HG03039 (cell line): ENCODE data around the gene HIVEP2.

Experiments used
- ATAC-seq: cut with Tn5 transposase; IDR thresholded peaks from one replicate; pipeline ENCODE4 v1.9.1; 2021; ENCODE audit warnings: mild to moderate bottlenecking, moderate library complexity; ENCODE audit not compliant: unreplicated experiment

HIVEP2 gene

GRCh38 chr6:142823256-142823902 is 121.6 kb downstream of the HIVEP2 start:
- ATAC-seq, result no peak

GRCh38 chr6:142822842-142823241 is 122.1 kb downstream of the HIVEP2 start:
- no peak for ATAC-seq

- ATAC-seq, result peak; percentile 53
Measured at GRCh38 chr6:142822383-142822782, 122.6 kb downstream of the HIVEP2 start.

- no peak for ATAC-seq
Measured at GRCh38 chr6:142821860-142822259, 123.1 kb downstream of the HIVEP2 start.

GRCh38 chr6:142821164-142821716 is 123.7 kb downstream of the HIVEP2 start:
- no peak for ATAC-seq

GRCh38 chr6:142820338-142821051 is 124.5 kb downstream of the HIVEP2 start:
- ATAC-seq, result no peak

GRCh38 chr6:142819603-142820337 is 125.2 kb downstream of the HIVEP2 start:
- peak; percentile 72 for ATAC-seq

GRCh38 chr6:142816486-142816885 is 128.5 kb downstream of the HIVEP2 start:
- no peak for ATAC-seq

GRCh38 chr6:142816031-142816430 is 128.9 kb downstream of the HIVEP2 start:
- no peak for ATAC-seq

GRCh38 chr6:142811923-142812322 is 133.1 kb downstream of the HIVEP2 start:
- no peak for ATAC-seq

GRCh38 chr6:142810952-142811514 is 133.9 kb downstream of the HIVEP2 start:
- no peak for ATAC-seq

- ATAC-seq, result no peak
Measured at GRCh38 chr6:142809947-142810346, 135.0 kb downstream of the HIVEP2 start.

- no peak for ATAC-seq
Measured at GRCh38 chr6:142808405-142809061, 136.4 kb downstream of the HIVEP2 start.

GRCh38 chr6:142805042-142805441 is 139.9 kb downstream of the HIVEP2 start:
- ATAC-seq, result no peak

- no peak for ATAC-seq
Measured at GRCh38 chr6:142804490-142804889, 140.5 kb downstream of the HIVEP2 start.

- ATAC-seq, result no peak
Measured at GRCh38 chr6:142803495-142804058, 141.4 kb downstream of the HIVEP2 start.

GRCh38 chr6:142803032-142803431 is 141.9 kb downstream of the HIVEP2 start:
- ATAC-seq, result no peak

- peak; percentile 69 for ATAC-seq
Measured at GRCh38 chr6:142802124-142802523, 142.9 kb downstream of the HIVEP2 start.

GRCh38 chr6:142800240-142800639 is 144.7 kb downstream of the HIVEP2 start:
- no peak for ATAC-seq

GRCh38 chr6:142799639-142800038 is 145.3 kb downstream of the HIVEP2 start:
- no peak for ATAC-seq
